ENCODE results near the gene FAAP20.

FAAP20 gene

GRCh38 chr1:2194319-2194897 lies at the start of gene FAAP20:
FAAP20 (minus strand) TSS chr1:2194772; CDS start chr1:2194749, 23 bp downstream.
- peak; percentile 93 for DNase-seq

- DNase-seq: no peak
Measured at GRCh38 chr1:2242814-2243725, 48.5 kb upstream of the FAAP20 start.

GRCh38 chr1:2241820-2242219 lies 47.2 kb upstream of the FAAP20 start:
- DNase-seq: no peak

GRCh38 chr1:2240270-2241156 lies 45.9 kb upstream of the FAAP20 start:
- peak; percentile 53 for DNase-seq

GRCh38 chr1:2239384-2239985 lies 44.9 kb upstream of the FAAP20 start:
- no peak for DNase-seq

- no peak for DNase-seq
Measured at GRCh38 chr1:2239013-2239370, 44.4 kb upstream of the FAAP20 start.

GRCh38 chr1:2238361-2239012 lies 43.9 kb upstream of the FAAP20 start:
- DNase-seq: no peak

GRCh38 chr1:2237773-2238172 lies 43.2 kb upstream of the FAAP20 start:
- no peak for DNase-seq

- peak; percentile 30 for DNase-seq
Measured at GRCh38 chr1:2236695-2237677, 42.4 kb upstream of the FAAP20 start.

- DNase-seq: no peak
Measured at GRCh38 chr1:2235300-2235998, 40.9 kb upstream of the FAAP20 start.

GRCh38 chr1:2234762-2235113 lies 40.2 kb upstream of the FAAP20 start:
- DNase-seq: peak; percentile 33

GRCh38 chr1:2233997-2234761 lies 39.6 kb upstream of the FAAP20 start:
- DNase-seq: peak; percentile 69

GRCh38 chr1:2233468-2233867 lies 38.9 kb upstream of the FAAP20 start:
- DNase-seq: peak; percentile 26

GRCh38 chr1:2232916-2233438 lies 38.4 kb upstream of the FAAP20 start:
- peak; percentile 47 for DNase-seq

- peak; percentile 42 for DNase-seq
Measured at GRCh38 chr1:2232255-2232915, 37.8 kb upstream of the FAAP20 start.

GRCh38 chr1:2231532-2232254 lies 37.1 kb upstream of the FAAP20 start:
- peak; percentile 80 for DNase-seq

GRCh38 chr1:2230781-2231531 lies 36.4 kb upstream of the FAAP20 start:
- DNase-seq: peak; percentile 62
